Stimulated activated naive B cell treated with anti-CD40 and anti-IgM and Interleukin-4, amounts not matched to agents 10 μg/mL and 1 μg/mL and 100 μg/mL, for 72 hours (primary cell): ENCODE results near the gene TUBA1A.

Source experiments
- ATAC-seq, 2 donors: fragments of 150-1000 bp; cut with Tn5 transposase; replicated peaks; 2 replicates each; pipeline ENCODE4 v1.10.0; 2021; ENCODE audit warnings: moderate library complexity in 1 of 2
- DNase-seq: peaks from one replicate; pipeline ENCODE4 v3.0.0; 2021
- H3K27ac Mint-ChIP-seq: one replicate; pipeline ENCODE4 v1.8.0; 2022; ENCODE audit warnings: mild to moderate bottlenecking, mixed read lengths
- H3K27me3 Mint-ChIP-seq, 2 donors: one replicate each; pipeline ENCODE4 v1.8.0; 2022; ENCODE audit warnings: mixed read lengths in 2 of 2
- H3K36me3 Mint-ChIP-seq, 2 donors: one replicate each; pipeline ENCODE4 v1.8.0; 2022; ENCODE audit warnings: mixed read lengths in 2 of 2, mild to moderate bottlenecking in 1 of 2
- H3K4me1 Mint-ChIP-seq, 2 donors: one replicate each; pipeline ENCODE4 v1.8.0; 2022; ENCODE audit warnings: mixed read lengths in 2 of 2, mild to moderate bottlenecking in 1 of 2
- H3K4me3 Mint-ChIP-seq, 2 donors: one replicate each; pipeline ENCODE4 v1.8.0; 2022; ENCODE audit warnings: mild to moderate bottlenecking in 2 of 2, mixed read lengths in 2 of 2, moderate library complexity in 1 of 2
- H3K9me3 Mint-ChIP-seq, 2 donors: one replicate each; pipeline ENCODE4 v1.8.0; 2022; ENCODE audit warnings: mixed read lengths in 2 of 2, mild to moderate bottlenecking in 1 of 2

TUBA1A gene

GRCh38 chr12:49188916-49189367 lies at the start of gene TUBA1A:
TUBA1A (minus strand) TSS chr12:49189080; CDS start chr12:49188979, 101 bp downstream.
- peak within 1 kb of the TSS; percentile 92 to 97 for H3K4me3 Mint-ChIP-seq
- peak; percentile 94 for ATAC-seq
- H3K4me1 Mint-ChIP-seq = peaks cover 11 to 14% of the 10 kb centered on the region in 2 donors
- no peaks in the 10 kb centered on the region for H3K27me3 Mint-ChIP-seq
- peak within 1 kb of the TSS; percentile 98 for H3K27ac Mint-ChIP-seq
- H3K36me3 Mint-ChIP-seq = peaks cover 11 to 13% of the 10 kb centered on the region in 2 donors
- peak; percentile 95 for DNase-seq
- no peaks in the 10 kb centered on the region for H3K9me3 Mint-ChIP-seq

- Mint-ChIP-seq H3K36me3 (no peaks in the 10 kb centered on the region), H3K27me3 (peaks cover 0 to 3% of the 10 kb centered on the region in 2 donors), H3K9me3 (no peaks in the 10 kb centered on the region), H3K27ac (no peak overlapping the region), H3K4me1 (peaks cover 13 to 31% of the 10 kb centered on the region in 2 donors), H3K4me3 (no peak overlapping the region)
- ATAC-seq (no peak), DNase-seq (no peak)
Measured at GRCh38 chr12:49236423-49236822, 47.5 kb upstream of the TUBA1A start.

- peak; percentile 77 to 81 for ATAC-seq
- no peaks in the 10 kb centered on the region for H3K36me3 Mint-ChIP-seq
- H3K4me1 Mint-ChIP-seq = peaks cover 15 to 31% of the 10 kb centered on the region in 2 donors
- no peaks in the 10 kb centered on the region for H3K9me3 Mint-ChIP-seq
- DNase-seq = peak; percentile 83
- no peaks in the 10 kb centered on the region for H3K27me3 Mint-ChIP-seq
- peak overlapping the region; percentile 83 to 89 for H3K4me3 Mint-ChIP-seq
- peak overlapping the region; percentile 97 for H3K27ac Mint-ChIP-seq
Measured at GRCh38 chr12:49233842-49234526, 45.1 kb upstream of the TUBA1A start.

- H3K36me3 Mint-ChIP-seq = no peaks in the 10 kb centered on the region
- ATAC-seq (no peak), DNase-seq (peak; percentile 1)
- H3K9me3 Mint-ChIP-seq = no peaks in the 10 kb centered on the region
- H3K27ac Mint-ChIP-seq = peak overlapping the region; percentile 97
- peaks cover 15 to 31% of the 10 kb centered on the region in 2 donors for H3K4me1 Mint-ChIP-seq
- H3K27me3 Mint-ChIP-seq = no peaks in the 10 kb centered on the region
- H3K4me3 Mint-ChIP-seq = peak overlapping the region; percentile 83 to 89
Measured at GRCh38 chr12:49232940-49233841, 44.3 kb upstream of the TUBA1A start.

GRCh38 chr12:49231878-49232655 lies 43.2 kb upstream of the TUBA1A start:
- Mint-ChIP-seq H3K4me1 (peaks cover 15 to 31% of the 10 kb centered on the region in 2 donors), H3K27ac (peak overlapping the region; percentile 47), H3K36me3 (no peaks in the 10 kb centered on the region), H3K4me3 (no peak overlapping the region), H3K9me3 (no peaks in the 10 kb centered on the region), H3K27me3 (no peaks in the 10 kb centered on the region)
- no peak for ATAC-seq
- no peak for DNase-seq

GRCh38 chr12:49230805-49231194 lies 41.9 kb upstream of the TUBA1A start:
- H3K4me3 Mint-ChIP-seq = no peak overlapping the region
- DNase-seq = no peak
- H3K27ac Mint-ChIP-seq = no peak overlapping the region
- ATAC-seq = no peak
- no peaks in the 10 kb centered on the region for H3K27me3 Mint-ChIP-seq
- no peaks in the 10 kb centered on the region for H3K36me3 Mint-ChIP-seq
- no peaks in the 10 kb centered on the region for H3K9me3 Mint-ChIP-seq
- H3K4me1 Mint-ChIP-seq = peaks cover 12 to 23% of the 10 kb centered on the region in 2 donors

- Mint-ChIP-seq H3K27ac (no peak overlapping the region), H3K4me1 (peaks cover 12 to 19% of the 10 kb centered on the region in 2 donors), H3K36me3 (no peaks in the 10 kb centered on the region), H3K27me3 (no peaks in the 10 kb centered on the region), H3K4me3 (no peak overlapping the region), H3K9me3 (no peaks in the 10 kb centered on the region)
- DNase-seq = no peak
- no peak for ATAC-seq
Measured at GRCh38 chr12:49230176-49230804, 41.4 kb upstream of the TUBA1A start.

- Mint-ChIP-seq H3K4me1 (peaks cover 7 to 10% of the 10 kb centered on the region in 2 donors), H3K27me3 (no peaks in the 10 kb centered on the region), H3K9me3 (no peaks in the 10 kb centered on the region), H3K4me3 (no peak overlapping the region), H3K36me3 (no peaks in the 10 kb centered on the region), H3K27ac (no peak overlapping the region)
- ATAC-seq (no peak), DNase-seq (no peak)
Measured at GRCh38 chr12:49228653-49229052, 39.8 kb upstream of the TUBA1A start.

GRCh38 chr12:49227713-49228112 lies 38.8 kb upstream of the TUBA1A start:
- DNase-seq = no peak
- no peaks in the 10 kb centered on the region for H3K9me3 Mint-ChIP-seq
- no peaks in the 10 kb centered on the region for H3K27me3 Mint-ChIP-seq
- peaks cover under 1 to 3% of the 10 kb centered on the region in 2 donors for H3K4me1 Mint-ChIP-seq
- H3K36me3 Mint-ChIP-seq = no peaks in the 10 kb centered on the region
- H3K4me3 Mint-ChIP-seq = no peak overlapping the region
- H3K27ac Mint-ChIP-seq = no peak overlapping the region
- ATAC-seq = no peak

- Mint-ChIP-seq H3K27ac (no peak overlapping the region), H3K4me1 (peaks cover 8 to 12% of the 10 kb centered on the region in 2 donors), H3K36me3 (no peaks in the 10 kb centered on the region), H3K27me3 (no peaks in the 10 kb centered on the region), H3K4me3 (no peak overlapping the region), H3K9me3 (no peaks in the 10 kb centered on the region)
- no peak for DNase-seq
- ATAC-seq = no peak
Measured at GRCh38 chr12:49225576-49226166, 36.8 kb upstream of the TUBA1A start.

- DNase-seq (no peak), ATAC-seq (no peak)
- Mint-ChIP-seq H3K36me3 (no peaks in the 10 kb centered on the region), H3K4me3 (no peak overlapping the region), H3K9me3 (no peaks in the 10 kb centered on the region), H3K27ac (no peak overlapping the region), H3K4me1 (peaks cover 7 to 13% of the 10 kb centered on the region in 2 donors), H3K27me3 (no peaks in the 10 kb centered on the region)
Measured at GRCh38 chr12:49223590-49224369, 34.9 kb upstream of the TUBA1A start.

GRCh38 chr12:49223122-49223521 lies 34.2 kb upstream of the TUBA1A start:
- Mint-ChIP-seq H3K9me3 (no peaks in the 10 kb centered on the region), H3K27ac (no peak overlapping the region), H3K4me1 (peaks cover 7 to 13% of the 10 kb centered on the region in 2 donors), H3K36me3 (no peaks in the 10 kb centered on the region), H3K27me3 (no peaks in the 10 kb centered on the region), H3K4me3 (no peak overlapping the region)
- ATAC-seq (no peak), DNase-seq (no peak)

GRCh38 chr12:49220972-49221371 lies 32.1 kb upstream of the TUBA1A start:
- no peaks in the 10 kb centered on the region for H3K9me3 Mint-ChIP-seq
- H3K4me1 Mint-ChIP-seq = peaks cover 7 to 13% of the 10 kb centered on the region in 2 donors

More at GRCh38 chr12:49220972-49221371, 32.1 kb upstream of the TUBA1A start:
- no peak for DNase-seq
- no peak for ATAC-seq
- Mint-ChIP-seq H3K36me3 (no peaks in the 10 kb centered on the region), H3K27me3 (no peaks in the 10 kb centered on the region), H3K4me3 (no peak overlapping the region), H3K27ac (peak overlapping the region; percentile 56)
